ENCODE measurements around the gene LRCH4.

DNA sequence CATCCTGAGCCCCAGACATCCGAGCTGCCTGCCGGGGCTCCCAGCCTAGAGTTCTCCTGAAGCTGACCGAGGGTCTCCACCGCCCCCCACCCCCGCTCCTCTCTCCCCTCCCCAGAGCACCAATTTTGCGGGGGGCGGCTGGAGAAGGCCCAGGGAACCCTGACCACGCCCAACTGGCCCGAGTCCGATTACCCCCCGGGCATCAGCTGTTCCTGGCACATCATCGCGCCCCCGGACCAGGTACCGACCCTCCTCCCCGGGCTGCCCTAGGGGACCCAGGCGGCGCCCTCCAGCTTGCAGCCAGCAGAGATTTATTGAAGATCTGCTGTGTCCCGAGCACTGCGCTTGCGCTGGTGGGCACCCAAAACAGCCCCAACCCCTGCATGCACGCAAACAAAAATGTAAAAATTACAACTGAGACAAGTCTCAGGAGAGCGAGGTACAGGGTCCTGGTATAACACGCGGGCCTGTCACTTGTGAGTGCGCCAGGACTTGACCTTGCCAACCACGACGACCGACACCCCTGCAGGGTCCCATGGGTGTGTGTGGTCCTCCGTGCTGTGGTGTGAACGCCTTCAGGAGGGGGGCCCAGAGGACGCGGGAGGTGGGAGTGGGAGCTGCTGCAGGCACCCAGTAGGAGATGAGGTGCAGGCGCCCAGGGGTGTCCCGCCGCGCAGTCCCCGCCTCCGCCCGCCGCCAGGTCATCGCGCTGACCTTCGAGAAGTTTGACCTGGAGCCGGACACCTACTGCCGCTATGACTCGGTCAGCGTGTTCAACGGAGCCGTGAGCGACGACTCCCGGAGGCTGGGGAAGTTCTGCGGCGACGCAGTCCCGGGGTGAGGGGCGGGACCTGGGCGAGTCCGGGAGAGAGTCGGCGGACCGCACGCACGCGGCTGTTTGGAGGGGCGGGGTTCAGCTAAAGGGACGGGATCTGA is 19.3 kb upstream of the LRCH4 start:
- TF ChIP-seq, protein P1, sequence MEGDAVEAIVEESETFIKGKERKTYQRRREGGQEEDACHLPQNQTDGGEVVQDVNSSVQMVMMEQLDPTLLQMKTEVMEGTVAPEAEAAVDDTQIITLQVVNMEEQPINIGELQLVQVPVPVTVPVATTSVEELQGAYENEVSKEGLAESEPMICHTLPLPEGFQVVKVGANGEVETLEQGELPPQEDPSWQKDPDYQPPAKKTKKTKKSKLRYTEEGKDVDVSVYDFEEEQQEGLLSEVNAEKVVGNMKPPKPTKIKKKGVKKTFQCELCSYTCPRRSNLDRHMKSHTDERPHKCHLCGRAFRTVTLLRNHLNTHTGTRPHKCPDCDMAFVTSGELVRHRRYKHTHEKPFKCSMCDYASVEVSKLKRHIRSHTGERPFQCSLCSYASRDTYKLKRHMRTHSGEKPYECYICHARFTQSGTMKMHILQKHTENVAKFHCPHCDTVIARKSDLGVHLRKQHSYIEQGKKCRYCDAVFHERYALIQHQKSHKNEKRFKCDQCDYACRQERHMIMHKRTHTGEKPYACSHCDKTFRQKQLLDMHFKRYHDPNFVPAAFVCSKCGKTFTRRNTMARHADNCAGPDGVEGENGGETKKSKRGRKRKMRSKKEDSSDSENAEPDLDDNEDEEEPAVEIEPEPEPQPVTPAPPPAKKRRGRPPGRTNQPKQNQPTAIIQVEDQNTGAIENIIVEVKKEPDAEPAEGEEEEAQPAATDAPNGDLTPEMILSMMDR (IDR thresholded peaks at IDR 0.05), result no peak
- TF ChIP-seq POLR2AphosphoS5 (IDR thresholded peaks at IDR 0.05) (no peak), EP300 (IDR thresholded peaks at IDR 0.05; ENCODE audit: low read depth) (no peak)

Measured in transverse colon (tissue), 4 donors.